Tibial artery (tissue), 4 donors: ENCODE results near the gene NECAB3.
A peak's percentile ranks its signal among the peaks of the same experiment; 100 is the strongest.

ENCODE experiments used
- DNase-seq, 2 donors: peaks; one replicate each; pipeline ENCODE4 v3.0.0-alpha.2; 2019
- H3K27ac ChIP-seq, 2 donors: fragments of 200-600 bp; sonication (generic) in 1 of 2; 1 replicate in 1 of 2; 2 replicates in 1 of 2; pipeline ENCODE4 v1.5.1; 2018 to 2019; ENCODE audit warnings: mild to moderate bottlenecking in 1 of 2
- H3K27me3 ChIP-seq, 2 donors: fragments of 200-600 bp; sonication (generic) in 1 of 2; one replicate each; pipeline versions ENCODE4 v1.5.1 to v1.6.0; 2016 to 2019
- H3K36me3 ChIP-seq, 3 donors: fragments of 200-600 bp; sonication (generic) in 2 of 3; one replicate each; pipeline ENCODE4 v1.5.1; 2016 to 2019; ENCODE audit warnings: mild to moderate bottlenecking in 2 of 3
- H3K4me1 ChIP-seq, 4 donors: fragments of 200-600 bp; sonication (generic) in 2 of 4; 1 replicate in 3 of 4; 2 replicates in 1 of 4; pipeline ENCODE4 v1.5.1; 2016 to 2019
- H3K4me3 ChIP-seq, 2 donors: fragments of 200-600 bp; sonication (generic) in 1 of 2; 1 replicate in 1 of 2; 2 replicates in 1 of 2; pipeline ENCODE4 v1.5.1; 2018 to 2019; ENCODE audit warnings: mild to moderate bottlenecking in 2 of 2
- H3K9me3 ChIP-seq, 3 donors: fragments of 200-600 bp; sonication (generic) in 1 of 3; one replicate each; pipeline ENCODE4 v1.5.1; 2016 to 2019
- CTCF ChIP-seq, 2 experiments: fragments of 200-600 bp in 1 of 2; fragments of 450-650 bp in 1 of 2; IDR thresholded peaks; one replicate each; pipeline ENCODE4 v1.5.1; 2017 to 2019; ENCODE audit warnings: antibody characterized with exemption in 2 of 2, mild to moderate bottlenecking in 1 of 2, moderate library complexity in 1 of 2
- intact Hi-C: fragments of 100-400 bp; cut with DNase I; formaldehyde crosslinking; loops from one replicate; pipeline ENCODE4 v1.15.0; 2023; ENCODE audit warnings: low total_unique reads

NECAB3 gene

GRCh38 chr20:33656010-33656782 is 18.0 kb downstream of the NECAB3 start:
- no peak overlapping the region for H3K4me3 ChIP-seq
- H3K27me3 ChIP-seq = no peaks in the 10 kb centered on the region
- TF ChIP-seq CTCF (IDR thresholded peaks at IDR 0.05) = no peak
- peak in 1 of 2 donors; percentile 66 for DNase-seq
- H3K4me1 ChIP-seq = peaks cover 0 to 20% (median 8%) of the 10 kb centered on the region in 4 donors
- H3K36me3 ChIP-seq = peaks cover 14 to 45% (median 36%) of the 10 kb centered on the region in 3 donors
- no peak overlapping the region for H3K27ac ChIP-seq
- no peaks in the 10 kb centered on the region for H3K9me3 ChIP-seq
- intact Hi-C loops = loop anchor here (10.0 kb wide), 1 partner anchor 241 kb away; no protein-coding TSS in a partner anchor

GRCh38 chr20:33655164-33655563 is 19.1 kb downstream of the NECAB3 start:
- Histone ChIP-seq H3K27ac (no peak overlapping the region), H3K27me3 (no peaks in the 10 kb centered on the region), H3K36me3 (peaks cover 14 to 41% (median 34%) of the 10 kb centered on the region in 3 donors), H3K4me3 (no peak overlapping the region), H3K9me3 (no peaks in the 10 kb centered on the region), H3K4me1 (peaks cover 0 to 20% (median 8%) of the 10 kb centered on the region in 4 donors)
- intact Hi-C loops = loop anchor here (10.0 kb wide), 1 partner anchor 240 kb away; no protein-coding TSS in a partner anchor
- TF ChIP-seq CTCF (IDR thresholded peaks at IDR 0.05) = no peak
- DNase-seq = no peak

GRCh38 chr20:33654680-33655161 is 19.5 kb downstream of the NECAB3 start:
- peaks cover 0 to 22% (median 8%) of the 10 kb centered on the region in 4 donors for H3K4me1 ChIP-seq
- DNase-seq = no peak
- intact Hi-C loops = loop anchor here (10.0 kb wide), 1 partner anchor 240 kb away; no protein-coding TSS in a partner anchor
- no peak for TF ChIP-seq CTCF (IDR thresholded peaks at IDR 0.05)
- H3K36me3 ChIP-seq = peaks cover 10 to 37% (median 30%) of the 10 kb centered on the region in 3 donors
- H3K27ac ChIP-seq = no peak overlapping the region
- H3K9me3 ChIP-seq = no peaks in the 10 kb centered on the region
- H3K27me3 ChIP-seq = no peaks in the 10 kb centered on the region
- H3K4me3 ChIP-seq = no peak overlapping the region

- H3K27me3 ChIP-seq = no peaks in the 10 kb centered on the region
- no peak overlapping the region for H3K4me3 ChIP-seq
- TF ChIP-seq CTCF (IDR thresholded peaks at IDR 0.05) = no peak
- peak in 1 of 2 donors; percentile 71 for DNase-seq
- H3K27ac ChIP-seq = peak overlapping the region in 1 of 2 donors; percentile 31
- peaks cover 3 to 30% (median 23%) of the 10 kb centered on the region in 3 donors for H3K36me3 ChIP-seq
- intact Hi-C loops = loop anchor here (10.0 kb wide), 1 partner anchor 239 kb away; no protein-coding TSS in a partner anchor
- H3K9me3 ChIP-seq = no peaks in the 10 kb centered on the region
- peaks cover 0 to 29% (median 11%) of the 10 kb centered on the region in 4 donors for H3K4me1 ChIP-seq
Observed at GRCh38 chr20:33653900-33654596, 20.2 kb downstream of the NECAB3 start.

GRCh38 chr20:33653218-33653899 is 20.9 kb downstream of the NECAB3 start:
- H3K4me1 ChIP-seq = peaks cover 0 to 36% (median 17%) of the 10 kb centered on the region in 4 donors

More at GRCh38 chr20:33653218-33653899, 20.9 kb downstream of the NECAB3 start:
- DNase-seq = peak in 1 of 2 donors; percentile 81
- Histone ChIP-seq H3K4me3 (peak overlapping the region in 1 of 2 donors; percentile 7), H3K27ac (peak overlapping the region in 1 of 2 donors; percentile 31), H3K9me3 (no peaks in the 10 kb centered on the region), H3K36me3 (peaks cover 0 to 23% (median 16%) of the 10 kb centered on the region in 3 donors), H3K27me3 (no peaks in the 10 kb centered on the region)
- TF ChIP-seq CTCF (IDR thresholded peaks at IDR 0.05) = peak; percentile 74 to 79
- intact Hi-C loops = loop anchor here (10.0 kb wide), 1 partner anchor 239 kb away; no protein-coding TSS in a partner anchor
